ENCODE data around the gene NKAIN1. TPM values are rescaled to one million over a fixed set of nuclear protein-coding genes. Genes with fewer than 3 reads are reported as not detected.

The NKAIN1 gene
- total and polyA plus RNA-seq, 2 of the 13 experiments (the other 11 are each of a cell fraction or from before 2014, with no cell fraction given), result 0.29 to 0.40 TPM

DNA sequence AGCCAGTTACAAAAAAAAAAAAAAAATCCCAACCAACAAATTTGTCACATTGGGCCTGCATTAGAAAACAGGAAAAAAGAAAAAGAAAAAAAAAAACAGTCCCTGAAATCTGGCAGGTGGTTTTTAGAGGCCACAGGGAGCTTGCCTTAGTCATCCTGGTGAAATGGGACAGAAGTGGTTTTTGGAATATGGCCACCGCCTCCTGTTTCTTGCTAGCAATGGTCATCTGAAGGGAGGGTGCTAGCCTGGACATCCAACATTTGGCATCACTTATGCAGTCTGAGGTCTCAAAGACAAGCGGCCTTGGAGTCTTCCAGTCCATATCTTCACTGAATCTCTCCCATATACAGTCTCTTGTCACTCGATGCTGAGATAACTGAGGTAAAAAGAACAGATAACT, 20.1 kb upstream of the NKAIN1 start:
- POLR2A ChIA-PET, result interaction anchor here (0.7 kb wide), 1 partner anchor 62 kb away, joined by 3 read pairs; no protein-coding TSS in a partner anchor
- in situ Hi-C loops (cut with HindIII; ENCODE audit: extremely low pct_ligation_motif_present, low pct_unique_long_range_greater_than_20kb), result no loop called here
- BruUV-seq (replicated peaks), result no TSS peak
- TF ChIP-seq ZFP62 (CRISPR knock-in tag; IDR thresholded peaks at IDR 0.05), result no peak
- no peak for TF ChIP-seq ZNF510 (CRISPR knock-in tag; IDR thresholded peaks at IDR 0.05; ENCODE audit: low read depth)
- TF ChIP-seq, protein P1, sequence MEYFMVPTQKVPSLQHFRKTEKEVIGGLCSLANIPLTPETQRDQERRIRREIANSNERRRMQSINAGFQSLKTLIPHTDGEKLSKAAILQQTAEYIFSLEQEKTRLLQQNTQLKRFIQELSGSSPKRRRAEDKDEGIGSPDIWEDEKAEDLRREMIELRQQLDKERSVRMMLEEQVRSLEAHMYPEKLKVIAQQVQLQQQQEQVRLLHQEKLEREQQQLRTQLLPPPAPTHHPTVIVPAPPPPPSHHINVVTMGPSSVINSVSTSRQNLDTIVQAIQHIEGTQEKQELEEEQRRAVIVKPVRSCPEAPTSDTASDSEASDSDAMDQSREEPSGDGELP (IDR thresholded peaks at IDR 0.05; ENCODE audit: borderline replicate concordance, low read depth), result no peak
- no peak for TF ChIP-seq NAIF1 (CRISPR knock-in tag; IDR thresholded peaks at IDR 0.05; ENCODE audit: borderline replicate concordance)
- TF ChIP-seq CBFB (CRISPR knock-in tag; IDR thresholded peaks at IDR 0.05), result no peak
- TF ChIP-seq HNRNPLL (IDR thresholded peaks at IDR 0.05; ENCODE audit: low read depth, low read length, poor library complexity, severe bottlenecking), result no peak
- TF ChIP-seq TAF15 (IDR thresholded peaks at IDR 0.05; ENCODE audit: low read depth, low read length, poor library complexity, severe bottlenecking), result no peak
- TF ChIP-seq HOXA3 (CRISPR knock-in tag; IDR thresholded peaks at IDR 0.05), result no peak
- TF ChIP-seq, protein P2, sequence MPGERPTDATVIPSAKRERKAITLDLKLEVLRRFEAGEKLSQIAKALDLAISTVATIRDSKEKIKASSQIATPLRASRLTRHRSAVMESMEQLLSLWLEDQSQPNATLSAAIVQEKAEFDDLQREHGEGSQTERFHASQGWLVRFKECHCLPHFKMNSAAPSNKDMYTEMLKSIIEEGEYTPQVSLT (CRISPR knock-in tag; IDR thresholded peaks at IDR 0.05; ENCODE audit: borderline replicate concordance, low read depth), result no peak
- no peak for TF ChIP-seq ZNF3 (CRISPR knock-in tag; IDR thresholded peaks at IDR 0.05)
- TF ChIP-seq ZNF121 (CRISPR knock-in tag; IDR thresholded peaks at IDR 0.05), result no peak
- TF ChIP-seq, protein P3, sequence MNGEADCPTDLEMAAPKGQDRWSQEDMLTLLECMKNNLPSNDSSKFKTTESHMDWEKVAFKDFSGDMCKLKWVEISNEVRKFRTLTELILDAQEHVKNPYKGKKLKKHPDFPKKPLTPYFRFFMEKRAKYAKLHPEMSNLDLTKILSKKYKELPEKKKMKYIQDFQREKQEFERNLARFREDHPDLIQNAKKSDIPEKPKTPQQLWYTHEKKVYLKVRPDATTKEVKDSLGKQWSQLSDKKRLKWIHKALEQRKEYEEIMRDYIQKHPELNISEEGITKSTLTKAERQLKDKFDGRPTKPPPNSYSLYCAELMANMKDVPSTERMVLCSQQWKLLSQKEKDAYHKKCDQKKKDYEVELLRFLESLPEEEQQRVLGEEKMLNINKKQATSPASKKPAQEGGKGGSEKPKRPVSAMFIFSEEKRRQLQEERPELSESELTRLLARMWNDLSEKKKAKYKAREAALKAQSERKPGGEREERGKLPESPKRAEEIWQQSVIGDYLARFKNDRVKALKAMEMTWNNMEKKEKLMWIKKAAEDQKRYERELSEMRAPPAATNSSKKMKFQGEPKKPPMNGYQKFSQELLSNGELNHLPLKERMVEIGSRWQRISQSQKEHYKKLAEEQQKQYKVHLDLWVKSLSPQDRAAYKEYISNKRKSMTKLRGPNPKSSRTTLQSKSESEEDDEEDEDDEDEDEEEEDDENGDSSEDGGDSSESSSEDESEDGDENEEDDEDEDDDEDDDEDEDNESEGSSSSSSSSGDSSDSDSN (CRISPR knock-in tag; IDR thresholded peaks at IDR 0.05), result no peak
- no peak for TF ChIP-seq POGZ (CRISPR knock-in tag; IDR thresholded peaks at IDR 0.05)
- Histone ChIP-seq H3K9me3 (ENCODE audit: low read length) (no peaks in the 10 kb centered on the region), H3K4me1 (ENCODE audit: insufficient read depth, low read length) (no peaks in the 10 kb centered on the region), H2AFZ (ENCODE audit: low read length) (no peak overlapping the region), H3K79me2 (ENCODE audit: insufficient read depth, low read length) (no peaks in the 10 kb centered on the region), H3K4me2 (ENCODE audit: low read depth, low read length) (no peak overlapping the region), H4K20me1 (ENCODE audit: insufficient read depth, low read length) (no peaks in the 10 kb centered on the region), H3K27ac (ENCODE audit: extremely low read length, insufficient read depth, low read length) (no peak overlapping the region), H3K27me3 (ENCODE audit: control insufficient read depth in 1 of 2, insufficient read depth in 2 of 2, low read length in 2 of 2) (no peaks in the 10 kb centered on the region), H3K9ac (ENCODE audit: insufficient read depth, low read depth, low read length) (no peak overlapping the region), H3K4me3 (replicated peaks in 1 of 3; ENCODE audit: insufficient read depth in 1 of 3, low read depth in 2 of 3, low read length in 3 of 3) (no peak overlapping the region), H3K36me3 (replicated peaks in 1 of 2; ENCODE audit: control insufficient read depth in 1 of 2, insufficient read depth in 2 of 2, low read length in 2 of 2) (peaks cover 18 to 60% of the 10 kb centered on the region in 2 experiments)
- CTCF ChIA-PET (ENCODE audit: low intra/inter-chr PET ratio, low total read pairs), result no interaction called here
- ATAC-seq, result no peak
- WGBS (ENCODE audit: low lambda C conversion rate), result 92% methylated on average over 3 of the region's 3 CpGs
- DNase-seq (ENCODE audit: low spot score), result no peak
- intact Hi-C loops (cut with micrococcal nuclease; ENCODE audit: unreplicated experiment), result no loop called here
- no peak for FAIRE-seq

All from HepG2 (cell line).